NCI-H1694 treated with DMSO at 0.1 percent for 48 hours (cell line): ENCODE data around the gene PROX2.

ENCODE experiments used
- DNase-seq: peaks from one replicate; lab custom pipeline; 2025; lab: John Stamatoyannopoulos, UW

The PROX2 gene

GRCh38 chr14:74908861-74909341 lies 33.0 kb upstream of the PROX2 start:
- DNase-seq: no peak

- peak; percentile 71 for DNase-seq
Observed at GRCh38 chr14:74907744-74908143, 31.8 kb upstream of the PROX2 start.

GRCh38 chr14:74906925-74907521 lies 31.1 kb upstream of the PROX2 start:
- DNase-seq: no peak

GRCh38 chr14:74905595-74906142 lies 29.7 kb upstream of the PROX2 start:
- peak; percentile 59 for DNase-seq

- no peak for DNase-seq
Observed at GRCh38 chr14:74904635-74905503, 28.9 kb upstream of the PROX2 start.

- DNase-seq: no peak
Observed at GRCh38 chr14:74902941-74903705, 27.2 kb upstream of the PROX2 start.

GRCh38 chr14:74898694-74899093 lies 22.7 kb upstream of the PROX2 start:
- DNase-seq: no peak

- DNase-seq: no peak
Observed at GRCh38 chr14:74898083-74898482, 22.1 kb upstream of the PROX2 start.

- no peak for DNase-seq
Observed at GRCh38 chr14:74897642-74898041, 21.7 kb upstream of the PROX2 start.

GRCh38 chr14:74896400-74896799 lies 20.5 kb upstream of the PROX2 start:
- DNase-seq: no peak

GRCh38 chr14:74893614-74894091 lies 17.7 kb upstream of the PROX2 start:
- DNase-seq: no peak

- DNase-seq: no peak
Observed at GRCh38 chr14:74892745-74893144, 16.8 kb upstream of the PROX2 start.

GRCh38 chr14:74891870-74892269 lies 15.9 kb upstream of the PROX2 start:
- DNase-seq: no peak

- no peak for DNase-seq
Observed at GRCh38 chr14:74890262-74890661, 14.3 kb upstream of the PROX2 start.

- no peak for DNase-seq
Observed at GRCh38 chr14:74888164-74889158, 12.5 kb upstream of the PROX2 start.

GRCh38 chr14:74886001-74886400 lies 10.1 kb upstream of the PROX2 start:
- DNase-seq: no peak

- DNase-seq: no peak
Observed at GRCh38 chr14:74882103-74882920, 6.4 kb upstream of the PROX2 start.

GRCh38 chr14:74881431-74882102 lies 5.6 kb upstream of the PROX2 start, which contains the start of gene DLST:
DLST (plus strand) TSS chr14:74881916; CDS start chr14:74881954, 38 bp downstream.
- DNase-seq: peak; percentile 86

GRCh38 chr14:74879427-74880182 lies 3.7 kb upstream of the PROX2 start:
- DNase-seq: no peak
